BE2C (cell line): Measurements from ENCODE around the gene PDE8B.

ENCODE experiments used
- DNase-seq: peaks from one replicate; pipeline ENCODE4 v3.0.0-alpha.2; 2020
- H3K27me3 ChIP-seq: fragments of 250-450 bp; sonication (Bioruptor Pico); 2 replicates; pipeline ENCODE4 v1.5.1; 2020; ENCODE audit warnings: mild to moderate bottlenecking
- H3K36me3 ChIP-seq: fragments of 250-450 bp; sonication (Bioruptor Pico); 2 replicates; pipeline ENCODE4 v1.5.1; 2020; ENCODE audit warnings: mild to moderate bottlenecking
- H3K4me1 ChIP-seq: fragments of 250-450 bp; sonication (Bioruptor Pico); 2 replicates; pipeline ENCODE4 v1.5.1; 2020
- H3K4me3 ChIP-seq: 2 replicates; pipeline ENCODE4 v1.5.1; 2011; ENCODE audit warnings: low read depth, low read length
- H3K9me3 ChIP-seq: fragments of 250-450 bp; sonication (Bioruptor Pico); 2 replicates; pipeline ENCODE4 v1.5.1; 2020
- TF ChIP-seq, protein P1 (sequence below): IDR thresholded peaks from 2 replicates; pipeline ENCODE4 v1.5.1; 2012; ENCODE audit warnings: mild to moderate bottlenecking, low read depth, low read length

Gene PDE8B

GRCh38 chr5:77222722-77223121 lies 12.2 kb downstream of the PDE8B start:
- Histone ChIP-seq H3K4me1 (no peaks in the 10 kb centered on the region), H3K4me3 (no peak overlapping the region), H3K9me3 (no peaks in the 10 kb centered on the region), H3K27me3 (0 out of 2 replicates have a peak, but pooled peaks cover 3% of the 10 kb centered on the region), H3K36me3 (no peaks in the 10 kb centered on the region)
- TF ChIP-seq, protein P1, sequence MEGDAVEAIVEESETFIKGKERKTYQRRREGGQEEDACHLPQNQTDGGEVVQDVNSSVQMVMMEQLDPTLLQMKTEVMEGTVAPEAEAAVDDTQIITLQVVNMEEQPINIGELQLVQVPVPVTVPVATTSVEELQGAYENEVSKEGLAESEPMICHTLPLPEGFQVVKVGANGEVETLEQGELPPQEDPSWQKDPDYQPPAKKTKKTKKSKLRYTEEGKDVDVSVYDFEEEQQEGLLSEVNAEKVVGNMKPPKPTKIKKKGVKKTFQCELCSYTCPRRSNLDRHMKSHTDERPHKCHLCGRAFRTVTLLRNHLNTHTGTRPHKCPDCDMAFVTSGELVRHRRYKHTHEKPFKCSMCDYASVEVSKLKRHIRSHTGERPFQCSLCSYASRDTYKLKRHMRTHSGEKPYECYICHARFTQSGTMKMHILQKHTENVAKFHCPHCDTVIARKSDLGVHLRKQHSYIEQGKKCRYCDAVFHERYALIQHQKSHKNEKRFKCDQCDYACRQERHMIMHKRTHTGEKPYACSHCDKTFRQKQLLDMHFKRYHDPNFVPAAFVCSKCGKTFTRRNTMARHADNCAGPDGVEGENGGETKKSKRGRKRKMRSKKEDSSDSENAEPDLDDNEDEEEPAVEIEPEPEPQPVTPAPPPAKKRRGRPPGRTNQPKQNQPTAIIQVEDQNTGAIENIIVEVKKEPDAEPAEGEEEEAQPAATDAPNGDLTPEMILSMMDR: no peak
- DNase-seq: no peak

GRCh38 chr5:77223653-77224052 lies 13.2 kb downstream of the PDE8B start:
- Histone ChIP-seq H3K36me3 (no peaks in the 10 kb centered on the region), H3K9me3 (no peaks in the 10 kb centered on the region), H3K4me1 (no peaks in the 10 kb centered on the region), H3K4me3 (no peak overlapping the region), H3K27me3 (0 out of 2 replicates have a peak, but pooled peaks cover 3% of the 10 kb centered on the region)
- no peak for DNase-seq
- TF ChIP-seq, protein P1: no peak

- no peak for DNase-seq
- Histone ChIP-seq H3K4me1 (no peaks in the 10 kb centered on the region), H3K36me3 (no peaks in the 10 kb centered on the region), H3K4me3 (no peak overlapping the region), H3K9me3 (no peaks in the 10 kb centered on the region), H3K27me3 (0 out of 2 replicates have a peak, but pooled peaks cover 3% of the 10 kb centered on the region)
- TF ChIP-seq, protein P1: no peak
Observed at GRCh38 chr5:77224672-77225355, 14.3 kb downstream of the PDE8B start.

DNA sequence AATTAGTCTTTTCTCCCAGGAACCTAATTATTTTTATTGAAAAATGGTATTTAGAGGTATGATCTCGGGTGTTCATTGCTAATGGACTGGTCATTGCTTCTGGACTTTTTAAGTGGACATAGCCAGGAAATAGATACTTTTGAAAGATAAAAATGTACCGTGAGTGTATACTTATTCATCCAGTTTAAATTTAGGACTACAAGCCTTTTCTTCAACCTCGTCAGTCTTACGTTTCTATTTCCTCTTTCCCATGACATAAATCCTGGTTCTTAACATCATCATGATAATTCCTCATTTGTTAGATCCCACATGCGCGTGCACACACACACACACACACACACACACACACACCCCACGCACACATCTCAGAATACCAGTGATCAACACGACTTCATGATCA lies 15.1 kb downstream of the PDE8B start:
- no peaks in the 10 kb centered on the region for H3K4me1 ChIP-seq
- no peaks in the 10 kb centered on the region for H3K36me3 ChIP-seq
- 0 out of 2 replicates have a peak, but pooled peaks cover 3% of the 10 kb centered on the region for H3K27me3 ChIP-seq
- DNase-seq: no peak
- no peak overlapping the region for H3K4me3 ChIP-seq
- no peaks in the 10 kb centered on the region for H3K9me3 ChIP-seq
- TF ChIP-seq, protein P1: no peak

DNA sequence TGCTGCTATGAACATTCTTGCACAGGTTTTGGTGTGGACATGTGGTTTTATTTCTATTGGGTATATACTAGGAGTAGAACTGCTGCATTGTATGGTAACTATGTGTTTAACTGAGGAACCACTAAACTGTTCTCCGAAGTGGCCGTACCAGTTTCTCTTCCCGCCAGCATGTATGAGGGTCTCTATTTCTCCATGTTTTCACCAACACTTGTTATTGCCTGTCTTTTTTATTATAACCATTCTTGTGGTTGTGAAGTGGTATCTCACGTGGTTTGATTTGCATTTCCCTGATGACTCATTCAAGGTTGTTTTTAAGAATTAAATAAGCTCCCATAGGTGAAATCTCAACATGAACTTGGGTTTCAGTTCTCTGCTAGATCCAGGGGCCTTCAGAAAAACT lies 19.4 kb downstream of the PDE8B start:
- TF ChIP-seq, protein P1: no peak

GRCh38 chr5:77230727-77231470 lies 20.4 kb downstream of the PDE8B start:
- Histone ChIP-seq H3K4me1 (no peaks in the 10 kb centered on the region), H3K36me3 (no peaks in the 10 kb centered on the region), H3K9me3 (no peaks in the 10 kb centered on the region), H3K27me3 (0 out of 2 replicates have a peak, but pooled peaks cover 3% of the 10 kb centered on the region), H3K4me3 (no peak overlapping the region)
- DNase-seq: no peak
- TF ChIP-seq, protein P1: peak; percentile 37

More for the DNA sequence above, 19.4 kb downstream of the PDE8B start:
- no peak for DNase-seq
- no peaks in the 10 kb centered on the region for H3K36me3 ChIP-seq
- H3K27me3 ChIP-seq: 0 out of 2 replicates have a peak, but pooled peaks cover 3% of the 10 kb centered on the region
- no peaks in the 10 kb centered on the region for H3K4me1 ChIP-seq
- no peak overlapping the region for H3K4me3 ChIP-seq
- no peaks in the 10 kb centered on the region for H3K9me3 ChIP-seq
